ENCODE data around the gene DNAH11.
"Not testable (repeated sequence)": the region's sequence is repeated elsewhere in the genome, so short reads cannot be mapped to it uniquely, and the experiment has no call there.

Gene DNAH11

DNA sequence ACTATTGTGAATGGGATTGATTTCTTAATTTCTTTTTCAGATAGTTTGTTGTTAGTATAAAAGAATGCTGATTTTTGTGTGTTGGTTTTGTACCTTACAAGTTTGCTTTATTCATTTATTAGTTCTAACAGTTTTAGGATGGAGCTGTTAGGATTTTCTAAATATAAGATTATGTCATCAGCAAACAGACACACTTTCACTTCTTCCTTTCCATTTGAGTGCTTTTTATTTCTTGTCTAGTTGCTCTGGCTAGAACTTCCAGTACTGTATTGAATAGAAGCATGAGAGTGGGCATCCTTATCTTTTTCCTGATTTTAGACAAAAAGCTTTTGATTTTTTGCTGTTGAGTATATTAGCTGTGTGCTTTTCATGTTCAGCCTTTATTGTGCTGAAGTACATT lies 81.5 kb downstream of the DNAH11 start:
- DNase-seq = no peak

GRCh38 chr7:21636694-21637093 lies 93.9 kb downstream of the DNAH11 start:
- no peak for DNase-seq

DNA sequence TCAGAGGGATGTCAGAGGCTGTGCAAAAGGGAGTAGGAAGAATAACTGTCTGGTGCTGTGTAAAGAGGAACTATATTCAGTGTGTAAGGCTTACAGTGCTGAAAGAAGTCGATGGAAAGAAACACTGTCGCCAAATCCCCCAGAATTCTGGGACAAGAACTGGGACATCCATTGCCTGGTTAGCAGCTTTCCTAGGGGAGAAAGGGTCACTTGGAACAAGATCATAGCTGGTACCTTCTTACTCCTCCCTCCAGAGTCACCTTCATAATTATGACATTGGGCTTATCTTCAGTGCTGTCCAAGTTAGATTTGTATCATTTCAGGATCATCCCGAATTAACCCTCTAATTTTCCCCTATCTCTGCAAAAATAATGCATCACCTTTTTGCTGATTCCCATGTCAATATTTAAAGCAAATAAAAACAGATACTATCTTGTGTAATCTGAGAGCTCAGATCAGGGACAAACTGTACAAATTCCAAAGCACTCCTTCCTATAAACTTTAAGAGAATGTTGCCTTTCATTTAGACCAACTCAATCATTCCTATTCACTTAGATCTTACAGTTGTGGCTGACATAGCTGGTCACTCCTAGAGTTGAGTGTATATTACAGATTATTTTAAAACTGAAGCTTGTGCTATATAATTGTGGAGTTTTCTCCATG lies 96.5 kb downstream of the DNAH11 start:
- no peak for DNase-seq

GRCh38 chr7:21640105-21640504 lies 97.3 kb downstream of the DNAH11 start:
- no peak for DNase-seq

DNA sequence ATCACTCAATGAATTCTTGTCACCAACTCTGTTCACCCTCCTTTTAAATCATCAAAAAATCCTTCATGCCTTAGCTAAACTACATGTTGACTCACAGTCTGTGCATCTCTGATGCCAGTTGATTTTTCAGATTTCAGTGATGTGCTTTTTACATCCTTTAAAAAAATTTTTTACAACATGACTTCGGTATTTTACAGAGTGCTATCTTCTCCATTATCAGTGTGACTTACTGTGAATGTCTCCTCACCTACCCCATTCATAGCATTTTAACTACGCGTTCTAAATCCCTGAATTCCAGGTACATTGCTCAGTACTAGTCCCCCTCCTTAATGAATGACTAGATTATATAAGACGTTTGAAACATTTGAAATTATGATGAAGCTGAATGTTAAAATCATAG lies 98.7 kb downstream of the DNAH11 start:
- DNase-seq = no peak

DNA sequence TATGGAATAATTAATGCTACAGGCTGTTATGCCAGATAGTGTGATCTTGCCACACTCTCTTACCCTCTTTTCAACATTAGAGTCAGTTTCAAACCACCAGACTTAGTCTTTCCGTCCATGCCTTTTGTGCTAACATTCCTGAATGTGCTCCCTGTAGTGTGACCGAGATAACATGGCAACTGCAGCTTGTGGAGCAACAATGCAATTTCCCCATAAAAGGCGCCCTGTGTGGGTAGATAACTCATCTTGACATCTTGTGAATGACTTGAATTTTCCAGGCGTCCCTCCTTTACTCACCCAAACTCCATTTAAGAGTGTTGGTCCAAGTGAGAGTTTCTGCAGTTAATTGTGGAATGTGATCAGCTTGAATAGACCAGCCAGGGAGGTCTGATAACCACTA lies 99.6 kb downstream of the DNAH11 start:
- no peak for DNase-seq

DNA sequence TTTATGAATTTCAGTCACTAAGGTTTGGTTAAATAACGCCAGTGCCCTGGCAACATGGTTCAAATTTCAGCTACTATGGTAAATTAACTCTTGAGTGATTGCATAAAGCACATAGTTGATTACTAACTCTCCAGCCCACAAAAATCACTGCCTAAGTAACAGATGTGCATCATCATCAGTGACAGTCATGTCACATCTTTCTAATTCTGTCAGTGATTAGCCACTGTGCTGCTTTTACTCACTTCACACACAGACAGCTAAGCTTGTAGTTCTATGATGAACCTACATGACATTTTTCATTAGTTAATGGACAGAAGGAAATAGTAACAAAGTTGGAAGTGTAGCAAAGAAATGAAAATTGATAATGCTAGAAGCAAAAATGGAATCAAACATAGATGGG lies 108.9 kb downstream of the DNAH11 start:
- no peak for DNase-seq

DNA sequence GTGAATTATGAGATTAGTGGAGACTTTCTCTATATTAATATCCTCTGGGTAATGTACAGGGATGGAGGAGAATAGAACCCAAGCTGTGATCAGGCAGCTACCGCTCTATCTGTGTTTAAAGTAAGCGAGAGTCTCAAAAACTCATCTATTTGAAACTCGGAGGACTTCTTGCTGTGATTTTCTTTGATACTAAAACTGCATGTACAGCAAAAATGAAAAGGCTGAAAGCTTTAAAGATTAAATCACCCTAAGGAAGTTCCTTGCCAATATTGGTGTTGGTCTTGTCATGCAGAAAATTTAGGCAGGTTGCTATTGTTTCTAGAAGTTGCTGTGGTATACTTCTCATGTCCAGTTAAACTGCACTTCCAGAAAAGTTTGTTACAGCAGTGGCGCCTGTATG lies 110.8 kb downstream of the DNAH11 start:
- DNase-seq = no peak

DNA sequence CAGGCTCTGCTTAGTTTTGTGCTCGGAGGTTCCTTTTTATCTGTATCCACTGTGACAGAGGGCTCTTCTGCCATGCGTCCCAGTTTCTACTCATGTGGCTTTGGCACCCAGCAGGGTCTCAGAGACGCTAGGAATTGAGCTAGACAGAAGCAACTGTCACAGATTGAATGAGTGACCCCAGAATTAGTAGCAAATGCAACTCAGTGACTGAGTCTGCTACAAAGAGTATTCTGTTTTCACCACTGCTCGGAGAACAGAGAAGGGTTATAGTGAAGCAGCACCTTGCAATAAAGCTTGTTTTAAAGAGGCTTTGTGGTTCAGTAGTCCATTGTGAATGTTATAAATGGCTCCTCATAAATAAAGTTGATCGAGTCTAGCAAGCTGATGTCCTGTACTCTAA lies 113.2 kb downstream of the DNAH11 start:
- DNase-seq = no peak

GRCh38 chr7:21656796-21657195 lies 114.0 kb downstream of the DNAH11 start:
- DNase-seq = no peak

DNA sequence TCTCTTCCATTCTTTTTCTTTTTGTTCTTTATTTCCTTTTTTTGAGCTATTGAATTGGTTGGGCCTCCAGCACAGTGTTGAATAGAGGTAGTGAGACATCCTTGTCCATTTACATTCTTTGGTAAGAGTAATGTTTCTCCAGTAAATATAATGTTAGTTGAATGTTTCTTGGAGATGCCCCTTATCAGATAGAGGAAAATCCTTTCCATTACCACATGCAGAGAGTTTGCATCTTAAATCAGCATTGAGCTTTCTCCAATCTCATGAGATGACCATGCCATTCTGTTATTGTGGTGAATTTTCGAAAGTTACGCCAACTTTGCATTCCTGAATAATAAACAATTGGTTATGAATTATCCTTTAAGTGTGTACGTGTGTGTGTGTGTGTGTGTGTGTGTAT lies 127.7 kb downstream of the DNAH11 start:
- DNase-seq = no peak

DNA sequence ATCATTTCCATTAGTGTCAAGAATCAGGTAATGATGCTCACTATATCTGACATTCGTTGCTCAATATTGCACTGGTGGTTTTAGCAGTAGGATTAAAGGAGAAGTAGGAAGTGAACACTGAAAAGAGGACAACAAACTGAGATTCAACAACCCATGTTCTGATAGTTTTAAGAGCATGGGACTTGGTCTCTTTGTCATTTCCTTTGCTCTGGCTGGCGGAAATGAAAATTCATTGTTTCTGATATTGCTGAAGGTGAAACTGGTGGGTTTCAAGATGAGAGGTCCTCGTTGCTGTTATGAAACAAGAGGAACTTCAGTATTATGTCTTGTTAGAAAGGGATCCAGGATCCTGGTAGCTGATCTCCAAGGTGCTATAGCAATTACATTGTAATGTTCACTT lies 129.0 kb downstream of the DNAH11 start:
- DNase-seq = no peak

GRCh38 chr7:21675255-21675654 lies 132.4 kb downstream of the DNAH11 start:
- DNase-seq = no peak

- DNase-seq = no peak
Measured at GRCh38 chr7:21690705-21691104, 147.9 kb downstream of the DNAH11 start.

GRCh38 chr7:21691146-21691545 lies 148.3 kb downstream of the DNAH11 start:
- DNase-seq = not testable (repeated sequence)

DNA sequence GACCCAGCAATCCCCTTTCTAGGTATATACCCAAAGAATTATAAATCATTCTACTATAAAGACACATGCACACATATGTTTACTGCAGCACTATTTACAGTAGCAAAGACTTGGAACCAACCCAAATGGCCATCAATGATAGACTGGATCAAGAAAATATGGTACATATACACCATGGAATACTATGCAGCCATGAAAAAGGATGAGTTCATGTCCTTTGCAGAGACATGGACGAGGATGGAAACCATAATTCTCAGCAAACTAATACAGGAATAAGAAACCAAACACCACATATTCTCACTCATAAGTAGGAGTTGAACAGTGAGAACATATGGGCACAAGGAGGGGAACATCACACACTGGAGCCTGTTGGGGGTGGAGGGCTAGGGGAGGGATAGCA lies 157.7 kb downstream of the DNAH11 start:
- DNase-seq = not testable (repeated sequence)

DNA sequence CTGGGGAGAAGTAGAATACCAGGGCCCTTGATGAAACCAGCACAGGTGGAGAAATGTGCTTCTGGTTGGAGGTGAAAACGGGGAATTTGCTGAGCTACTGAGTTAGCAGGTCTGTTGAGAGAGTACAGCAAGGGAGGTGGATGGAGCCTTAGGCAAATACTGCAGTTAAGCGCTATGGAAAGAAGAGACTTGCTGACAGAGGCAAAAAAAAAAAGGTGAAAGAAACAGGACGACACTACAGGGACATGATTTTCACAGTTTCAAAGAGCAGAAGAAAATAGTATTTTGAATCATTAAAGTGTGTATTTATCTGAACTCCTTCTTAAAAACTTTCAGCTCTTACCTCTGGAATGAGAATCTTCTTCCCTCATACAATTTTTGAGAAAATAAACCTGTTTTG lies 159.5 kb downstream of the DNAH11 start:
- DNase-seq = no peak

DNA sequence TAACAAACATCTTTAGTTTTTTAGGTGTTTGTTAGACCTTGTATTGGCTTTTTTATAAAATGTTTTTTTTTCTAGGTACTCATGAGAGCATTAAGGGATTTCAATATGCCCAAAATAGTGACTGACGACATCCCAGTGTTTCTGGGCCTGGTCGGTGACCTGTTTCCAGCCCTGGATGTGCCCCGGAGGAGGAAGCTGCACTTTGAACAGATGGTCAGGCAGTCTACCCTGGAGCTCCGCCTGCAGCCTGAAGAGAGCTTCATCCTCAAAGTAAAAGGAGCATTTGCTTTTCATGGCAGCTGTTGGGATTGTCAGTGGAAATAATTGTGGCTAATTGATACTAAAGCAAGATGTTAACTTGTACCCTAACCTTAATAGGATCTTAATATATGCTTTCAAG lies 161.5 kb downstream of the DNAH11 start:
- no peak for DNase-seq

DNA sequence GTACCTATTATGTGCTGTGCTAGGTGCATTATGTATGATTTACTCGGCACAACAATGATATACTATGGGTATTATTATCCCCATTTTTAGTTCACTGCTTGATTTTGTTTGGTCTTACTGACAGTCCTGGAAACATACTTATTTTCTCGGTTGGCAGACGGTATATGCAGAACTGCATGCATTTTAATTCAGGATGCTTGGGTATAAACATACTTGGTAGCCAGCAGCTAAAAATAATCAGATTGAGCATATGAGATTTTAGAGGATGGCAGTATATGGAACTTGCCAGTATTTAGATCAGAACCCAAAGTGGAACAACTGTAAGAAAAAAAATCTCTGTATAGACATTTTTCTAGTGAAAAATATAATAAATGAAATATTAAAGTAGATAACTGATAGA lies 163.3 kb downstream of the DNAH11 start:
- no peak for DNase-seq

GRCh38 chr7:21707566-21707965 lies 164.7 kb downstream of the DNAH11 start:
- DNase-seq = no peak

- no peak for DNase-seq
Measured at GRCh38 chr7:21708096-21708495, 165.3 kb downstream of the DNAH11 start.

DNA sequence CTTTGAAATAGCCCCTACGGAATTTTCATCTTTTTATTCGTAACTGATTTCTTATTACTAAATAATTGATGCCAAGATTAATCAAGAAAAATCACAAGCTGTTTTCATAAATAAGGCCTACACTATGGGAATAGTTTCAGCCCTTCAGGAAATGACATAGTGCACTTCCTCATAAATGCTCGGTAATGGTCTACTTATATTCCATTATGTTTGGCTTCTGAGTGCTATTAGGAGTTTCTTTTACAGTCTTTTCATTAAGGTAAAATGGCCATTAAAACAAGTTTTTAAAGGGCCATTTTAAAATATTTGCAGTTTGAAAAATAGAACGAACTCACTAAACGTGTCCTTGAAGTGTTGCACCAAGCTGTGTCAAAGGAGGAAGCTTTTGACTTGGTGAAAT lies 174.5 kb downstream of the DNAH11 start:
- no peak for DNase-seq

DNA sequence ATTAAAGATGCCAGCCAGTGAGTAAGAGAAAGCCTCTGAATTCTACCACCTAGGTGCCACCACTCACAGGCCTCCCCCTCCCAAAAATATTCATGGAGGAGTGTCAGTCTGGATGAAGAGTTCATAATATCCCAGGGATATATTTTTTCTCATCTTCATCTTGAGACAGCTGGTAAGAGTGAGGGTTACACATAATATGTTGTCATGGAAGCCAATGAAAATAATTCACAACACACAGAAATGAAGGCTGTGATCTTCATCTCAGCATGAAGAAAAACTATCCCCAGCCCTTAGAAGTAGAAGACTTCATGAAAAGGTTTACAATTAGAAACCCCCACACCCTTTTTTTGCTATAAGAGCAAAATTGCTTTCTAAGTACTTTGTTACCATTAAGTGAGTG lies 175.6 kb downstream of the DNAH11 start:
- no peak for DNase-seq

DNA sequence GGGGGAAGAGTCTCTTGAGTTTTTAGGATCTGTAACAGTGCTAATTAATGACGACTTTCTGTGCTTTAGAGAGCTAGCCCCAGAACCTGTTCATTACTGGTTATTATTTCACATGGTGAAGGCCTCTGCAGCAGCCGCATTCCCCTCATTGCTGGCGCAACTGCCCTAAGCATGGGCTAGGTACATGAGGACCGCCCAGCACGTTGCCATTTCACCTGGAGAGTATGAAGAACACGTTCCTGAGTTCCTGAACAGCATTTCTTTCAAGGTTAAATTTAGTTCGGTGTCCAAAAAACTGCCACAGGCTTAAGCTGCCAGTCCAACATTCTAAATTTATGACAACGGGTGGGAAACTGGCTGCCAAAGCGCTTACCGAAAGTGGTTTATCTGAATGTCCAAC lies 177.0 kb downstream of the DNAH11 start:
- DNase-seq = no peak

DNA sequence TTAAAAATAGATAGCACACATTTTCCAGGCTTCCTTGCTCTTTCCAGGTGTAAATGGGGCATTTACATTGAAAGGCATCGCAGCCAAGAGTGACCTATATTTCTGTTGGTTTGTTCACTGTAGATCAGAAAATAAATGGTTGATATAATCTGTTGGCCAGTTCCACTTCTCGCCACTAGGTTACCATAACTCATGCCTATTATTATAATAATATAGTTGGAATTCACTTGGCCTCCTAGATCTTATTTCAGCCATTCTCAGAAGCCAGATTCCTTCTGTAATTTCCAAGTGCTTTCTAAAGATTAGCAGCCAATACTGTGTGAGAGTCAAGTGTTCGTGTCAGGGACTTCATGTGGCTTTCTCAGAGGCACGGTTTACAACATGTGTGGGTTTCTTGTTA lies 179.5 kb downstream of the DNAH11 start:
- DNase-seq = no peak

DNA sequence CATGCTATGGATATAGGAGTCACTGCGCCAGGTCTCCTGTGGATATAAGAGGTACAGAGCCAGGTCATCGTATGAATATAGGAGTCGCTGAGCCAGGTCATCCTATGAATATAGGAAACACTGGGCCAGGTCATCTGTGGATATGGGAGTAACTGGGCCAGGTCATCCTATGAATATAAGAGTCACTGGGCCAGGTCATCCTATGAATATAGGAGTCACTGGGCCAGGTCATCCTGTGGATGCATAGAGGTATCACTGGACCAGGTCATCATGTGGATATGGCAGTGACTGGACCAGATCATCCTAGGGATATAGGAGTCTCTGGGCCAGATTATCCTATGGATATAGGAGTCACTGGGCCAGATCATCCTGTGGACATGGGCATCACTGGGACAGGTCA lies 181.7 kb downstream of the DNAH11 start:
- DNase-seq = no peak
